Keratinocyte (primary cell): Measurements from ENCODE around the gene NTMT1. TPM values are rescaled to one million over a fixed set of nuclear protein-coding genes. Genes with fewer than 3 reads are reported as not detected.
A peak's percentile ranks its signal among the peaks of the same experiment; 100 is the strongest.

Experiments used
- DNase-seq: peaks from one replicate; pipeline ENCODE4 v3.0.0-alpha.2; 2011; ENCODE audit warnings: low read depth, missing footprints, low spot score
- FAIRE-seq: peaks from 2 replicates; lab custom pipeline; 2011; peaks lifted over from hg19 to GRCh38; lab: Jason Lieb, UNC
- H2AFZ ChIP-seq: 2 replicates; pipeline ENCODE4 v1.6.0; 2012; ENCODE audit warnings: low read length, control low read depth, inconsistent platforms; ENCODE audit not compliant: control insufficient read depth
- H3K27ac ChIP-seq: 2 replicates; pipeline ENCODE4 v1.5.1; 2011; ENCODE audit warnings: low read length; ENCODE audit not compliant: control insufficient read depth, insufficient read depth
- H3K27me3 ChIP-seq: 3 replicates; pipeline ENCODE4 v1.6.0; 2011; ENCODE audit warnings: low read length; ENCODE audit not compliant: control insufficient read depth, insufficient read depth; ENCODE audit errors: extremely low read depth
- H3K36me3 ChIP-seq, 2 experiments: 2 replicates in 1 of 2; 3 replicates in 1 of 2; pipeline ENCODE4 v1.5.1; 2011; ENCODE audit warnings: low read length in 2 of 2, mild to moderate bottlenecking in 1 of 2; ENCODE audit not compliant: control insufficient read depth in 2 of 2, insufficient read depth in 2 of 2; ENCODE audit errors: extremely low read depth in 1 of 2
- H3K4me1 ChIP-seq: 3 replicates; pipeline ENCODE4 v1.5.1; 2011; ENCODE audit warnings: low read length; ENCODE audit not compliant: control insufficient read depth, insufficient read depth; ENCODE audit errors: extremely low read depth
- H3K4me2 ChIP-seq: 3 replicates; pipeline ENCODE4 v1.6.0; 2011; ENCODE audit warnings: low read depth, low read length; ENCODE audit not compliant: control insufficient read depth, insufficient read depth; ENCODE audit errors: extremely low read depth
- H3K4me3 ChIP-seq, 3 experiments: fragments of 200-600 bp in 1 of 3; sonication (generic) in 1 of 3; 2 replicates in 2 of 3; 3 replicates in 1 of 3; pipeline ENCODE4 v1.5.1; 2011 to 2016; ENCODE audit warnings: low read length in 3 of 3, mild to moderate bottlenecking in 3 of 3, control low read depth in 2 of 3, inconsistent platforms in 1 of 3, low read depth in 1 of 3, mixed read lengths in 1 of 3, mixed run types in 1 of 3, moderate library complexity in 1 of 3; ENCODE audit not compliant: control insufficient read depth in 2 of 3, insufficient read depth in 2 of 3; ENCODE audit errors: extremely low read depth in 1 of 3
- H3K79me2 ChIP-seq: 2 replicates; pipeline ENCODE4 v1.6.0; 2012; ENCODE audit warnings: low read length; ENCODE audit not compliant: control insufficient read depth, insufficient read depth
- H3K9ac ChIP-seq: 3 replicates; pipeline ENCODE4 v1.6.0; 2011; ENCODE audit warnings: low read length; ENCODE audit not compliant: control insufficient read depth, insufficient read depth; ENCODE audit errors: extremely low read depth
- H3K9me1 ChIP-seq: 3 replicates; pipeline ENCODE4 v1.6.0; 2011; ENCODE audit warnings: low read length; ENCODE audit not compliant: control insufficient read depth, insufficient read depth; ENCODE audit errors: extremely low read depth
- H3K9me3 ChIP-seq: 2 replicates; pipeline ENCODE4 v1.5.1; 2012; ENCODE audit warnings: low read depth, low read length; ENCODE audit not compliant: control insufficient read depth
- H4K20me1 ChIP-seq: 3 replicates; pipeline ENCODE4 v1.6.0; 2011; ENCODE audit warnings: low read length; ENCODE audit not compliant: control insufficient read depth, insufficient read depth; ENCODE audit errors: extremely low read depth
- EZH2 ChIP-seq: IDR thresholded peaks from one replicate; pipeline ENCODE4 v1.6.1; 2012; ENCODE audit warnings: inconsistent platforms, mild to moderate bottlenecking, low read length, moderate library complexity
- dilution Hi-C: fragments of 300-500 bp; cut with MboI; formaldehyde crosslinking; loops from one replicate; pipeline ENCODE4 v1.7.0; 2020; ENCODE audit warnings: low sequenced_read_pairs; ENCODE audit not compliant: extremely low pct_ligation_motif_present
- polyA plus RNA-seq, 5 experiments: library from polyadenylated mRNA; depleted of rRNA in 3 of 5; stranded (reverse) in 3 of 5; stranded (forward) in 1 of 5; unstranded in 1 of 5; fragments of >200 nt; gene quantifications; 1 replicate in 1 of 5; 2 replicates in 3 of 5; 3 replicates in 1 of 5; pipeline versions ENCODE4 v1.2.1 to v1.2.3, GENCODE V29; 2011 to 2012; ENCODE audit warnings: missing spikeins in 2 of 5, low read depth in 1 of 5, low replicate concordance in 1 of 5
- TF ChIP-seq, protein P1 (sequence below), 3 experiments: IDR thresholded peaks in 1 of 3; conservative IDR thresholded peaks in 1 of 3; optimal IDR thresholded peaks in 1 of 3; 2 replicates in 2 of 3; 3 replicates in 1 of 3; pipeline versions ENCODE3 to v1.5.1; 2011; ENCODE audit warnings: low read length in 3 of 3, mild to moderate bottlenecking in 3 of 3, moderate library complexity in 2 of 3, control low read depth in 1 of 3, inconsistent platforms in 1 of 3; ENCODE audit not compliant: insufficient read depth in 2 of 3; ENCODE audit errors: extremely low read depth in 1 of 3

The NTMT1 gene
- polyA plus RNA-seq, 1 donor (not counting 4 experiments of a cell fraction or from before 2014, with no cell fraction given), result 50.2 TPM

DNA sequence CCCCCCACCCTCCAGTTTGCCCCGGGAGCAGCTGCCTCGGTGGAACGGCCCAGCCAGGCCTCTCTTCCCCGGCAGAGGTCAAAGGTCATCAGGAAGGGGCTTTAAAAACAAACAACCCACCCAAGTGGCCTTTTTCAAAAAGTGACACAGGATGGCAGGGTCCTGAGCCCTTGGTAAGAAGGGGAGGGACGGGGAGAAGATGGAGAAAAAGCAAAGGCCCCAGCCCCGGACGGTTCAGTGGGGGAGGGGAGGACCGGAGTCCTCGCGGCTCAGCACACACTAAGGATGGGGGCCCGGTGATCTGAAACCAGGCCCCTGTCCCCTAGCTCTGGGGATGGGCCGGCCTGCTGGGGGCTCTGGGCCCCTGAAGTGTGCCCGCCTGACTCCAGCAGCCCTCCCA is 40.6 kb downstream of the NTMT1 start:
- Histone ChIP-seq H3K4me2 (no peak overlapping the region), H3K4me3 (no peak overlapping the region), H3K79me2 (no peaks in the 10 kb centered on the region), H3K27me3 (peaks cover 37% of the 10 kb centered on the region), H3K4me1 (no peaks in the 10 kb centered on the region), H3K9me3 (no peaks in the 10 kb centered on the region), H3K9ac (no peak overlapping the region), H2AFZ (no peak overlapping the region), H3K27ac (no peak overlapping the region), H3K36me3 (no peaks in the 10 kb centered on the region), H4K20me1 (no peaks in the 10 kb centered on the region), H3K9me1 (no peaks in the 10 kb centered on the region)
- peak; percentile 74 for TF ChIP-seq EZH2
- TF ChIP-seq, protein P1, sequence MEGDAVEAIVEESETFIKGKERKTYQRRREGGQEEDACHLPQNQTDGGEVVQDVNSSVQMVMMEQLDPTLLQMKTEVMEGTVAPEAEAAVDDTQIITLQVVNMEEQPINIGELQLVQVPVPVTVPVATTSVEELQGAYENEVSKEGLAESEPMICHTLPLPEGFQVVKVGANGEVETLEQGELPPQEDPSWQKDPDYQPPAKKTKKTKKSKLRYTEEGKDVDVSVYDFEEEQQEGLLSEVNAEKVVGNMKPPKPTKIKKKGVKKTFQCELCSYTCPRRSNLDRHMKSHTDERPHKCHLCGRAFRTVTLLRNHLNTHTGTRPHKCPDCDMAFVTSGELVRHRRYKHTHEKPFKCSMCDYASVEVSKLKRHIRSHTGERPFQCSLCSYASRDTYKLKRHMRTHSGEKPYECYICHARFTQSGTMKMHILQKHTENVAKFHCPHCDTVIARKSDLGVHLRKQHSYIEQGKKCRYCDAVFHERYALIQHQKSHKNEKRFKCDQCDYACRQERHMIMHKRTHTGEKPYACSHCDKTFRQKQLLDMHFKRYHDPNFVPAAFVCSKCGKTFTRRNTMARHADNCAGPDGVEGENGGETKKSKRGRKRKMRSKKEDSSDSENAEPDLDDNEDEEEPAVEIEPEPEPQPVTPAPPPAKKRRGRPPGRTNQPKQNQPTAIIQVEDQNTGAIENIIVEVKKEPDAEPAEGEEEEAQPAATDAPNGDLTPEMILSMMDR (optimal IDR thresholded peaks at IDR 0.05 in 1 of 3, IDR thresholded peaks at IDR 0.05 in 1 of 3, conservative IDR thresholded peaks at IDR 0.05 in 1 of 3; ENCODE audit: extremely low read depth in 1 of 3, insufficient read depth in 2 of 3, low read length in 3 of 3), result no peak
- dilution Hi-C loops, result no loop called here
- no peak for FAIRE-seq
- DNase-seq, result no peak

DNA sequence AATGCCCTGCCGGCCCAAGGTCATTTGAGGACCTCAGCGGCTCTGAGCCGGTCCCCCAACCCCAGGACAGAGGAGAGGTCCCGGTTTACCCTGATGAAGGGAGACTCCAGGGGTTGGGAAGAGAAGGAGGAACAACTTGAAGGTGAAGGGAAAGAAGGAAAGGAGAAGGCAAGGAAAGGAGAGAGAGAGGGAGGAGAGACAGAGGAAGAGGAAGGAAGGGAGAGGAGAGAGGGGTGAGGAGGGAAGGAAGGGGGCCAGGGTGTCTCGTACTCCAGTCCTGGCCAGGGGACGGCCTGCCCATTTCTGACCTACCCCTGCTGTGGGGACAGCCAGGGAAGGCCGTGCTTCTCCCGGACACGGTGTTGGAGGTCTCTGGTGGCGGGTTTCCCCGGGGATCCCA is 41.4 kb downstream of the NTMT1 start:
- Histone ChIP-seq H3K36me3 (no peaks in the 10 kb centered on the region), H3K9me1 (no peaks in the 10 kb centered on the region), H3K27me3 (peaks cover 37% of the 10 kb centered on the region), H4K20me1 (no peaks in the 10 kb centered on the region), H2AFZ (no peak overlapping the region), H3K79me2 (no peaks in the 10 kb centered on the region), H3K4me2 (no peak overlapping the region), H3K4me1 (peaks cover 3% of the 10 kb centered on the region), H3K9me3 (no peaks in the 10 kb centered on the region), H3K27ac (no peak overlapping the region), H3K4me3 (no peak overlapping the region), H3K9ac (no peak overlapping the region)
- dilution Hi-C loops, result no loop called here
- peak; percentile 75 for TF ChIP-seq EZH2
- TF ChIP-seq, protein P1 (optimal IDR thresholded peaks at IDR 0.05 in 1 of 3, IDR thresholded peaks at IDR 0.05 in 1 of 3, conservative IDR thresholded peaks at IDR 0.05 in 1 of 3; ENCODE audit: extremely low read depth in 1 of 3, insufficient read depth in 2 of 3, low read length in 3 of 3), result no peak
- no peak for FAIRE-seq
- DNase-seq, result no peak
